OCI-LY3 (cell line): ENCODE results near the gene VIT.

ENCODE experiments used
- CTCF ChIP-seq: fragments of 200-600, 300-600 bp; sonication (generic); IDR thresholded peaks from 2 replicates; pipeline ENCODE4 v1.5.1; 2014; ENCODE audit warnings: antibody characterized with exemption, low read length, low read depth
- EZH2phosphoT487 ChIP-seq: fragments of 200-600 bp; shearing (Covaris generic); IDR thresholded peaks from 2 replicates; pipeline ENCODE4 v1.6.1; 2018; ENCODE audit warnings: antibody characterized with exemption, mixed run types, low read depth

- TF ChIP-seq CTCF (no peak), EZH2phosphoT487 (no peak)
Measured at GRCh38 chr2:36713310-36713709, 16.8 kb downstream of the VIT start.
